NCI-H187 (cell line): ENCODE measurements around the gene PARN.

Source experiments
- DNase-seq, 2 experiments: peaks; one replicate each; lab custom pipeline; 2025; lab: John Stamatoyannopoulos, UW

PARN gene

GRCh38 chr16:14499110-14499509 lies 130.9 kb downstream of the PARN start:
- no peak for DNase-seq

GRCh38 chr16:14497245-14498082 lies 132.6 kb downstream of the PARN start:
- DNase-seq: no peak

- DNase-seq: no peak
Measured at GRCh38 chr16:14496786-14497185, 133.3 kb downstream of the PARN start.

- DNase-seq: no peak
Measured at GRCh38 chr16:14496047-14496770, 133.9 kb downstream of the PARN start.

- no peak for DNase-seq
Measured at GRCh38 chr16:14495213-14496046, 134.6 kb downstream of the PARN start.

GRCh38 chr16:14494396-14494966 lies 135.6 kb downstream of the PARN start:
- DNase-seq: no peak

GRCh38 chr16:14493791-14494190 lies 136.3 kb downstream of the PARN start:
- no peak for DNase-seq

- DNase-seq: no peak
Measured at GRCh38 chr16:14492614-14493013, 137.4 kb downstream of the PARN start.

GRCh38 chr16:14491861-14492529 lies 138.1 kb downstream of the PARN start:
- no peak for DNase-seq

- DNase-seq: no peak
Measured at GRCh38 chr16:14490235-14490634, 139.8 kb downstream of the PARN start.

GRCh38 chr16:14489460-14489859 lies 140.6 kb downstream of the PARN start:
- no peak for DNase-seq

GRCh38 chr16:14487579-14487978 lies 142.5 kb downstream of the PARN start:
- no peak for DNase-seq

GRCh38 chr16:14486520-14487303 lies 143.3 kb downstream of the PARN start:
- DNase-seq: no peak

- no peak for DNase-seq
Measured at GRCh38 chr16:14485811-14486519, 144.1 kb downstream of the PARN start.

- DNase-seq: no peak
Measured at GRCh38 chr16:14485121-14485551, 144.9 kb downstream of the PARN start.

GRCh38 chr16:14483819-14484385 lies 146.2 kb downstream of the PARN start:
- DNase-seq: no peak

GRCh38 chr16:14476183-14476582 lies 153.9 kb downstream of the PARN start:
- DNase-seq: no peak

GRCh38 chr16:14475370-14476139 lies 154.5 kb downstream of the PARN start:
- DNase-seq: no peak

- DNase-seq: no peak
Measured at GRCh38 chr16:14473488-14473887, 156.6 kb downstream of the PARN start.
